AG09319 (cell line): ENCODE measurements around the gene HDGFL2.

ENCODE experiments used
- DNase-seq: peaks from one replicate; pipeline ENCODE4 v3.0.0-alpha.2; 2010; ENCODE audit warnings: low read depth; ENCODE audit errors: extremely low read depth
- CTCF ChIP-seq: IDR thresholded peaks from 2 replicates; pipeline ENCODE4 v1.5.1; 2011; ENCODE audit warnings: low read depth, mild to moderate bottlenecking, inconsistent platforms, low read length, moderate library complexity

Gene HDGFL2

GRCh38 chr19:4507150-4507452, 35.0 kb downstream of the HDGFL2 start:
- DNase-seq: no peak
- no peak for TF ChIP-seq CTCF

- TF ChIP-seq CTCF: no peak
- DNase-seq: no peak
Measured at GRCh38 chr19:4507804-4508203, 35.7 kb downstream of the HDGFL2 start.

- no peak for DNase-seq
- no peak for TF ChIP-seq CTCF
Measured at GRCh38 chr19:4508698-4509097, 36.6 kb downstream of the HDGFL2 start.

GRCh38 chr19:4510435-4511255, 38.5 kb downstream of the HDGFL2 start:
- no peak for DNase-seq
- TF ChIP-seq CTCF: no peak

GRCh38 chr19:4511300-4512054, 39.4 kb downstream of the HDGFL2 start:
- DNase-seq: no peak
- TF ChIP-seq CTCF: no peak

- no peak for TF ChIP-seq CTCF
Measured at GRCh38 chr19:4512070-4512469, 40.0 kb downstream of the HDGFL2 start.

GRCh38 chr19:4513248-4513647, 41.2 kb downstream of the HDGFL2 start:
- no peak for DNase-seq
- no peak for TF ChIP-seq CTCF

More at GRCh38 chr19:4512070-4512469, 40.0 kb downstream of the HDGFL2 start:
- no peak for DNase-seq
